ENCODE data around the gene DYNLT5.

DNA sequence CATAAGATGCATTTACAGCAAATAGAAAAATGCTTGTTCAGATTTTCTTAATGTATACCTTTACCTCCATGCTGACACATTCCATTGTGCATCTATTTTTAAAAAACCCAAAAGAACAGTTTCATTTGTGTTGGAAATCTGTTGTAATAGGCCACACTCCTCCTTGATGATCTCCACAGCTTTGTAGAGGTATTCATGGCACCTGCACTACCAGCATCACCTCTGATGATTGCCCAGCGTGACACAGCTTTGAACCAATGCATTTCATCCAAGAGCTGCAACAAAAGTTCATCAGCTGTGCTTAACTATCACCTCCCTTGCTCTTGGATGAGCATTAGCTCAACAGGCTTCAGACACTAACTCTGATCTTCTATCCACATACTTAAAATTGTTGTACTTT is 8.2 kb downstream of the DYNLT5 start:
- TF ChIP-seq, protein P1, sequence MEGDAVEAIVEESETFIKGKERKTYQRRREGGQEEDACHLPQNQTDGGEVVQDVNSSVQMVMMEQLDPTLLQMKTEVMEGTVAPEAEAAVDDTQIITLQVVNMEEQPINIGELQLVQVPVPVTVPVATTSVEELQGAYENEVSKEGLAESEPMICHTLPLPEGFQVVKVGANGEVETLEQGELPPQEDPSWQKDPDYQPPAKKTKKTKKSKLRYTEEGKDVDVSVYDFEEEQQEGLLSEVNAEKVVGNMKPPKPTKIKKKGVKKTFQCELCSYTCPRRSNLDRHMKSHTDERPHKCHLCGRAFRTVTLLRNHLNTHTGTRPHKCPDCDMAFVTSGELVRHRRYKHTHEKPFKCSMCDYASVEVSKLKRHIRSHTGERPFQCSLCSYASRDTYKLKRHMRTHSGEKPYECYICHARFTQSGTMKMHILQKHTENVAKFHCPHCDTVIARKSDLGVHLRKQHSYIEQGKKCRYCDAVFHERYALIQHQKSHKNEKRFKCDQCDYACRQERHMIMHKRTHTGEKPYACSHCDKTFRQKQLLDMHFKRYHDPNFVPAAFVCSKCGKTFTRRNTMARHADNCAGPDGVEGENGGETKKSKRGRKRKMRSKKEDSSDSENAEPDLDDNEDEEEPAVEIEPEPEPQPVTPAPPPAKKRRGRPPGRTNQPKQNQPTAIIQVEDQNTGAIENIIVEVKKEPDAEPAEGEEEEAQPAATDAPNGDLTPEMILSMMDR (IDR thresholded peaks at IDR 0.05) = no peak
- TF ChIP-seq POLR2A (IDR thresholded peaks at IDR 0.05) = no peak
